Epithelial cell of proximal tubule (primary cell): ENCODE results near the gene CNKSR1. TPM values are rescaled to one million over a fixed set of nuclear protein-coding genes. Genes with fewer than 3 reads are reported as not detected.
A peak's percentile ranks its signal among the peaks of the same experiment; 100 is the strongest.
"Not testable (repeated sequence)": the region's sequence is repeated elsewhere in the genome, so short reads cannot be mapped to it uniquely, and the experiment has no call there.

ENCODE experiments used
- DNase-seq: peaks from one replicate; pipeline ENCODE4 v3.0.0-alpha.2; 2011; ENCODE audit warnings: low read depth
- H3K4me3 ChIP-seq: 2 replicates; pipeline ENCODE4 v1.5.1; 2011; ENCODE audit warnings: low read depth, mild to moderate bottlenecking, low read length
- total RNA-seq: library from RNA; depleted of rRNA; stranded (reverse); fragments of >200 nt; gene quantifications from 2 replicates; pipeline ENCODE4 v1.2.3, GENCODE V29; 2015
- TF ChIP-seq, protein P1 (sequence below): conservative IDR thresholded peaks from 2 replicates; pipeline ENCODE4 v1.5.1; 2012; ENCODE audit warnings: low read depth, mild to moderate bottlenecking, low read length

Gene CNKSR1
- total RNA-seq, 1 donor from 2014 or later: 14.8 TPM

DNA sequence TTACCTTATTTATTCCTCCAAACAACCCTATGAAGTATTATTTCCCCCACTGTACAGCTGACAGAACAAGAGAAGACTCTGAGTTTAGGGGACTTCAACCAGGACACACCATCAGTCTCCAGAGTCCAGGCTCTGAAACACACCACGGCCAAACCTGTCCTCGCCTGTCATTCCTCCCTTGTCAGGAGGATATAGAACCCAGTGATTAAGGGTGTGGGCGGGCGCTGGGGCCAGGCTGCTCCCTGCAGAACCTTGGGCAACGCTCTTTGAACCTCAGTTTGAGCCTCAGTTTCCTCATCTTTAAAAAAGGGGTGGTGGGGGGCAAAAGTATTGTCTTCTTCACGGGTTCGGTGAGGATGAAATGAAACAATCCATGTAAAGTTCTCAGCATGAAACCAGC is 47.3 kb downstream of the CNKSR1 start:
- DNase-seq: no peak
- TF ChIP-seq, protein P1, sequence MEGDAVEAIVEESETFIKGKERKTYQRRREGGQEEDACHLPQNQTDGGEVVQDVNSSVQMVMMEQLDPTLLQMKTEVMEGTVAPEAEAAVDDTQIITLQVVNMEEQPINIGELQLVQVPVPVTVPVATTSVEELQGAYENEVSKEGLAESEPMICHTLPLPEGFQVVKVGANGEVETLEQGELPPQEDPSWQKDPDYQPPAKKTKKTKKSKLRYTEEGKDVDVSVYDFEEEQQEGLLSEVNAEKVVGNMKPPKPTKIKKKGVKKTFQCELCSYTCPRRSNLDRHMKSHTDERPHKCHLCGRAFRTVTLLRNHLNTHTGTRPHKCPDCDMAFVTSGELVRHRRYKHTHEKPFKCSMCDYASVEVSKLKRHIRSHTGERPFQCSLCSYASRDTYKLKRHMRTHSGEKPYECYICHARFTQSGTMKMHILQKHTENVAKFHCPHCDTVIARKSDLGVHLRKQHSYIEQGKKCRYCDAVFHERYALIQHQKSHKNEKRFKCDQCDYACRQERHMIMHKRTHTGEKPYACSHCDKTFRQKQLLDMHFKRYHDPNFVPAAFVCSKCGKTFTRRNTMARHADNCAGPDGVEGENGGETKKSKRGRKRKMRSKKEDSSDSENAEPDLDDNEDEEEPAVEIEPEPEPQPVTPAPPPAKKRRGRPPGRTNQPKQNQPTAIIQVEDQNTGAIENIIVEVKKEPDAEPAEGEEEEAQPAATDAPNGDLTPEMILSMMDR: no peak
- no peak overlapping the region for H3K4me3 ChIP-seq

DNA sequence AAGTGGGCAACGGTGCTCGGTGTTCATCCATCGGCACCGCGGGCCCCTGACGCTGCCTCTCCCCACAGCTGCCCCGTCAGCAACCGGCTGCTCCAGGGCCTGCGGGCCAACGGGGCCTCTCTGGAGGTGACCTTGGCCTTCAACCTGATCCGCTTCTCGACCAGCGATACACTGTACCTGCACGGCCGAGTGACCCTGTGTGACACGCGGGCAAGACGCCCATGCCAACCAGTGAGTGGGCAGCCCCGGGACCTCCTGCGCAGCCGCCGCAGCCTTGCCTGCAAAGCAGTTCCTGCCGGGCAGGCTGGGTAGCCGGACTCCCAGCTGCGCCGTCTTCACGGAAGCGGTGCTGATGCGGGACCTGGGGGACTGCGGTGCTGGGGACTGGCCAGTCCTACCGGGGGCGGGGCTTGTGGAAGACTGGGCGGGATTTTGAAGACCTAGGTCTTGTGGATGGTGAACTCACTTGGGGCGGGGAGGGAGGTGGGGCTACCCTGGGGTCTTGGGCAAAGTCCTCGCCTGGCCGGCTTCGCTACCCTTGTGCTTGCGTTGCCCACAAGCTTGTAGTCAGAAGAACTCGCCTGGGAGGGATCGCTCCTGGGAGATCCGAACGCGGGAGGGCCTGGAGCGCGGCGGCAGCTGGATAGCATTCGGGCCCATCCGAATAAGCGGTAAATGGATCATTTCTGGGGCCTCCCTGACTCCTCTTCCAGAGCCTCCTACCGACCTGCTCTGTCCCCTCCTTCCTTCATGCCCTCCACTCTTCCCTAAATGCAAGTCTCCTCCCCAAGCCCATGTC is 47.9 kb downstream of the CNKSR1 start:
- DNase-seq: no peak
- H3K4me3 ChIP-seq: peak overlapping the region; percentile 58
- TF ChIP-seq, protein P1: no peak

DNA sequence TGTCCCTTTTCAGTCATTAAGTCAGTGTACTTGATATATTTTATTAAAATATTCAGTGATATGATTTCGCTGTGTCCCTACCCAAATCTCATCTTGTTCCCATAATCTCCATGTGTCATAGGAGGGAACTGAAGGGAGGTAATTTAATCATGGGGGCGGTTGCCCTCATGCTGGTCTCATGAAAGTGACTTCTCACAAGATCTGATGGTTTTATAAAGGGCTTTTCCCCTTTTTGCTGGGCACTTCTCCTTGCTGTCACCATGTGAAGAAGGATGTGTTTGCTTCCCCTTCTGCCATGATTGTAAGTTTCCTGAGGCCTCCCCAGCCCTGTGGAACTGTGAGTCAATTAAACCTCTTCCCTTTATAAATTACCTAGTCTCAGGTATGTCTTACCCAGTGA is 53.4 kb downstream of the CNKSR1 start:
- not testable (repeated sequence) for H3K4me3 ChIP-seq, DNase-seq

DNA sequence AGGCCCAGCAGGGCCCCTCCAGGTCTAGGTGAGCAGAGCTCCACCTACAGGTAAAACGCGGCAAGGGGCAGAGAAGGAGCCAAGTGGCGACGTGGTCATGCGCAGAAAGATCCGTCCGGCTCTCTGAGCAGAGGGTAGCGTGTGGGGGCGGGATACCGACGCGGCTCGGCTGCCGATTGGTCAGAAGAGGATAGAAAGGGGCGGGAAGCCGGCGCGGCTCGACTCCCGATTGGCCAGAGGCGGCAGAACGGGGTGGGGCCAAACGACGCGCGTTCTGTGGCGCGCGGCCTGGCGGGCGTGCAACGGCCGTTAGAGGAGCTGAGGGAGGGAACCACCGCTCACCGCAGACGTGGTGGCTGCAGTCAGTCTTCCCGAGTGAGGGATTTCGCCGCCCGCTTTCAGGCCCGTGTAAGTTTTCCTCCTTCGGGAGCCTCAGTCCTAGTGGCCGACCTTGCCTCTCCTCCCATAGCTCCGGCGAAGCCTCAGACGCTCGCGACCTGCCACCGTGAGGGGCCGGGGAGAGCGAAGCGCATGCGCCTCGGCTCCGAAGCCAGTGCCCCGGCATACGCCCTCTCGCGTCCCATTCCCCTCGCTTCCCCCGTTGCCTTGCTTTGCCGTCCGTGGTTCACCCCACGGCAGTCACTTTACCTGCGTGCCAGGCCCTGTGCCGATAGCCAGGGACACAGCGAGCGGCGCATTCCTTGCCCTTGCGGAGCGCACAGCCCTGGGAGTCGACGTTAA is 56.8 kb downstream of the CNKSR1 start, which contains the start of gene CEP85:
CEP85 (plus strand) TSS at position 298 of the 741 bp plus-strand sequence. CDS start 5,584 bp downstream, outside the sequence.
- TF ChIP-seq, protein P1: peak; percentile 93
- H3K4me3 ChIP-seq: peak within 1 kb of the TSS; percentile 76
- DNase-seq: peak; percentile 76

DNA sequence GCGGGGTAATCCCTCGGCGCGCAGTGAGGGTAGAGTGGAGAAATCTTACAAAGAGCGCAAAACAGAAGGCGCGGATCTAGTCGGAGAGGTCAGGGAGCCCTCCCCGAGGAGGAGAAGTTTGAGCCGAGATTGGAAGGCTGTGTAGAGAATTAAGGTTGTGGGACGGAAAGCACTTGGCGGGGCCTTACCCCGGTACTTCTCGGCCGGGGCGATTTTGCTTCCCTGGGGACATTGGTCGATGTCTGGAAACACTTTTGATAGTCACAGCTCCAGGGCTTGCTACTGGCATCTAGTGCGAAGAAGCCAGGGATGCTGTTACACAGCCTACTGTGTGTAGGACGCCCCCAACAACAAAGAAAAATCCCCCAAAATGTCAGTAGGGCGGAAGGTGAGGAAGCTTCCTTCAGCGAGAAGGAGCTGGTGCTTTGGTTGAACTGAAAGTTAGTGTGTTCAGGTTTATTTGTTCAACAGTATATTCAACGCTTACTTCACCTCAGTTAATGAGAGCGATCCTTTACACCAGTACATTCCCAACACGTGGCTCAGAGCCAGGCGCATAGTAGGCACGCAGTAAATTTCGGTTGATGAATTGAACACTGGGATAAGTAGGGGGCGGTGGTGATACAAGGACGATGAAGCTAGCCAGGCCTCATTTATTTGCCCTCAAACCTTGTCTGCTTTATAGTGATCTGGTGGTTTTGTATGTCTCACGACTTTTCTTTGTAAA is 57.5 kb downstream of the CNKSR1 start:
- no peak for DNase-seq
- TF ChIP-seq, protein P1: peak; percentile 13
- peak overlapping the region; percentile 76 for H3K4me3 ChIP-seq

DNA sequence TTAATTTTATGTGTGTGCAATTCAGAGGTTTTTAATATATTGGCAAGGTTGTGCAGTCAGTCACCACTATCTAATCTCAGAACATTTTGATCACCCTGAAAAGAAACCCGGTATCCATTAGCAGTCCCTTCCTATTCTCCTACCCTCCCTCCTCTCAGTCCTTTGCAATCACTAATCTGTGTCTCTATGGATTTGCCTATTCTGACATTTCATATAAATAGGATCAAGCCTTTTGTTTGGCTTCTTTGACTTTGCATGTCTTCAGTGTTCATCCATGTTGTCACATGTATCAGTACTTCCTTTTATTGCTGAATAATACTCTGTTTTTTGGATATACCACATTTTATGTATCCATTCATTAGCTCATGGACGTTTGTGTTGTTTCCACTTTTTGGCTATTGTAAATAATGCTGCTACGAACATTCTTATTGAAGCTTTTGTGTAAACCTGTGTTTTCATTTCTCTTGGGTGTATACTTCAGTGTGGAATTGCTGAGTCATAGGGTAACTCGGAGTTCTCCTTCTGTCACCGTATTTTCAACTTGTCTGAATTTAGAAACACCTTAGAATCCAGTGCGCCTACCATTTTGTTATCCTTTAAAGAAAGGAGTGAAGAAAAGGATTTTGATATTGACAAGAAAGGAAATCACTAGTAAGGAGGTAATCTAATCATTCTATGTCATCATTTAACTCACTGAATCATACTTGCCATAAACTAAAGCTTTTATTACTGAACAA is 60.1 kb downstream of the CNKSR1 start:
- H3K4me3 ChIP-seq: no peak overlapping the region
- TF ChIP-seq, protein P1: no peak
- no peak for DNase-seq

Other genes starting within 250 kb of the CNKSR1 start
- gene PAFAH2, start 179.4 kb upstream of the CNKSR1 start, total RNA-seq: 11.6 and 12.0 TPM in 2 replicates
- 0.07 and 0.12 TPM in 2 replicates for gene EXTL1, start 155.7 kb upstream of the CNKSR1 start, total RNA-seq
- gene SLC30A2, start 131.4 kb upstream of the CNKSR1 start, total RNA-seq: not detected in 2 replicates
- not detected in 2 replicates for gene TRIM63, start 109.9 kb upstream of the CNKSR1 start, total RNA-seq
- gene PDIK1L, start 65.7 kb upstream of the CNKSR1 start, total RNA-seq: 3.0 and 12.3 TPM in 2 replicates
- not detected in 2 replicates for gene FAM110D, start 18.4 kb upstream of the CNKSR1 start, total RNA-seq
- not detected in 2 replicates for gene C1orf232, start 8.5 kb upstream of the CNKSR1 start, total RNA-seq
- gene ZNF593, start 7.6 kb upstream of the CNKSR1 start, total RNA-seq: 80.4 and 89.3 TPM in 2 replicates
- not detected in 2 replicates for gene ZNF593OS, start 5.7 kb upstream of the CNKSR1 start, total RNA-seq
- not detected in 2 replicates for gene CATSPER4, start 13.1 kb downstream of the CNKSR1 start, total RNA-seq
- 14.6 and 20.8 TPM in 2 replicates for gene CEP85, start 56.7 kb downstream of the CNKSR1 start, total RNA-seq
- 119 and 184 TPM in 2 replicates for gene SH3BGRL3, start 102.6 kb downstream of the CNKSR1 start, total RNA-seq
- 3.8 and 4.8 TPM in 2 replicates for gene UBXN11, start 129.1 kb downstream of the CNKSR1 start, total RNA-seq
- gene CD52, start 140.5 kb downstream of the CNKSR1 start, total RNA-seq: not detected in 2 replicates
- gene CRYBG2, start 176.6 kb downstream of the CNKSR1 start, total RNA-seq: 2.8 and 9.3 TPM in 2 replicates
- not detected in 2 replicates for gene ZNF683, start 195.3 kb downstream of the CNKSR1 start, total RNA-seq
- gene LIN28A, start 233.3 kb downstream of the CNKSR1 start, total RNA-seq: not detected in 2 replicates